Stomach (tissue), 4 donors: Measurements from ENCODE around the gene EEIG1.

Experiments
- CTCF ChIP-seq, 7 experiments: fragments of 450-650 bp in 4 of 7; fragments of 200-600 bp in 3 of 7; sonication (generic) in 3 of 7; IDR thresholded peaks; one replicate each; pipeline ENCODE4 v1.5.1; 2016 to 2019; ENCODE audit warnings: antibody characterized with exemption in 7 of 7, control low read depth in 2 of 7, mild to moderate bottlenecking in 1 of 7
- EP300 ChIP-seq: sonication (generic); formaldehyde crosslinking; IDR thresholded peaks from one replicate; pipeline ENCODE4 v1.6.1; 2017; ENCODE audit warnings: antibody characterized with exemption
- POLR2A ChIP-seq, 4 donors: fragments of 450-650 bp; IDR thresholded peaks; one replicate each; pipeline ENCODE4 v1.6.1; 2016; ENCODE audit warnings: antibody characterized with exemption in 4 of 4, control low read depth in 2 of 4, mild to moderate bottlenecking in 1 of 4, moderate library complexity in 1 of 4
- POLR2AphosphoS5 ChIP-seq, 3 donors: sonication (generic); formaldehyde crosslinking; IDR thresholded peaks; one replicate each; pipeline ENCODE4 v1.6.1; 2016; ENCODE audit warnings: antibody characterized with exemption in 3 of 3

DNA sequence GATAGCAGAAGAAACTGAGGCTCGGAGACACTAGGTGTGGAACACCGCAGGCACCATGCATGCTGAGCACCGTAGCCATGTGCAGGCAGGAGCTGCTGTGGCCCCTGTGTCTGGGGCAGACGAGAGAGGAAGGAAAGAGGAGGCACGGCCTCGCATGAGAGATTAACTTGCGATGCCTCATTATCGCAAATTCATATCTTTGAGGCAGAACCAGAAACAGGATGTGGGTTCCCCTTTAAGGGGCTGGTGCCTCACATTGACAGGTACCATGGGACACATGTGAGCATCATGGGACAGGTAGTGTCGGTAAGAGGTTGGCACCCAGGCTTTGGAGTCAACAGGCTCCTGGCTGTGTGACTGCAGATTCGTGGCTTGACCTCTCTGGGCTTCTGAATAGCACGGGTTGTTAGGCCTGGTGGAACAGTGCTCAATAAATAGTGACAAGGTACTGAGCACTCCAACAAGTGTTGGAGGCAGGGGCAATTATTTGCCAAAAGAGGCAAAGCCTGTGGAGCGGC is 45.5 kb upstream of the EEIG1 start:
- TF ChIP-seq POLR2A (IDR thresholded peaks at IDR 0.05), result no peak
- TF ChIP-seq CTCF (IDR thresholded peaks at IDR 0.05), result no peak
- TF ChIP-seq EP300, result no peak
- TF ChIP-seq POLR2AphosphoS5 (IDR thresholded peaks at IDR 0.05), result peak; percentile 27 to 68 (median 33)
